Midbrain (tissue), 1 donor: ENCODE measurements around the gene PHOX2B.
"Not testable (repeated sequence)": the region's sequence is repeated elsewhere in the genome, so short reads cannot be mapped to it uniquely, and the experiment has no call there.

ENCODE experiments used
- DNase-seq: peaks from one replicate; lab custom pipeline; 2025; lab: John Stamatoyannopoulos, UW

Gene PHOX2B

DNA sequence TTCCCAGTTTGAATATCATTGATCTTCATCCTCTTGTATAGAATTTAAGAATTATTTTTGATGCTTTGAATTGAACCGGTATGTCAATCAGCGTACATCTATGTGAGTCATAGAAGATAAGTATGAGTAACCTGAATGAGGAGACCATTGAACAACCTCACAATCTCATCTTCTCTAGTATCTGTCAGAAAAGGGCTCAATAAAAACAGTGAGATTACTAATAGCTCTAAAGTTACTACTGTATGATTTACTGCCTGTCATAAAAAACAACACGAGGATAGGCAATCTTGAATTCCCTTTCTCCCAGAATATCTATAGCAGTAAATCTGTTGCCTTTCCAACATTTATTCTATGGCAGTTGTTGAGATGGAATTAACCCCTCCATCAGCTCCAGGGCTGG is 36.1 kb downstream of the PHOX2B start:
- DNase-seq: no peak

DNA sequence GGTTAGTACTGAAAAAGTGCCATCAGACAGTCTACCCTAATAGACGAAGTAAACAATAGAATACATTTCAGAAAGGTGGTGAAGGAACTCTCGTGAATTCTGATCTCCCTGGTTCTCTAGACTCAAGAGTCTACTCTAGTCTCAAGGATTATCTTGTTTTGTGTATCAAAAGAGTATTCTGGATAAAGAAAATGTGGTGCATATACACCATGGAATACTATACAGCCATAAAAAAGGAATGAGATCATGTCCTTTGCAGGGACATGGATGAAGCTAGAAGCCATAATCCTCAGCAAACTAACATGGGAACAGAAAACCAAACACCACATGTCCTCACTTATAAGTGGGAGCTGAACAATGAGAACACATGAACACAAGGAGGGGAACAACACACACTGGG is 36.9 kb downstream of the PHOX2B start:
- not testable (repeated sequence) for DNase-seq

DNA sequence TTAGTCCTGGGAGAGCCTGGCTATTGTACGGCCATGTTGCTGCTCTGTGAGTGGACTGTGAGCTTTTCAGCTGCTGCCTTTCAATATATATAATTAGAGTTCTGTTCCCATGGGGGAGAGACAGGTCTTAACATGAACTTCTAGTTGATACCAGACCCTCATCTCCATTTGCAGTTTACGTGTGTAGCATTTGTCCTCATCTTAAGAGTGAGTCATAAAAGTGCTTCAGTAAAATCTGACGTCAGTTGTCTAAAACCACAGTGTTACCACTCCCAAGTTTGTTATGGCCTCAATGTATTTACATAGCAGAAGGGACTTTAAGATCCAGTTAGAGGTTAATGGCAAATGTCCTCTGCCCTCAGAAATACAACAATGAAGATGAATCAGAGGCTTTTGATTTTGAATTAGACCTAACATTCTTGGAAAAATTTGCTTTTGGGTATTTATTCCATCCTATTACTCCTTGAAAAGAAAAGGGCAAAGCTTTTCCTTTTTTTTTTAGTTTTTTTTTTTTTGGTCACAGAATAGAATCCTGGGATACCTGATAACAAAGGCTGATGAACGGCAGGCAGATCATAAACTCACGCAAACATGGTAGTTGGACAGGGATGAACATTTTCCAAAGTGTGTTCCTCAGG is 38.6 kb downstream of the PHOX2B start:
- no peak for DNase-seq

DNA sequence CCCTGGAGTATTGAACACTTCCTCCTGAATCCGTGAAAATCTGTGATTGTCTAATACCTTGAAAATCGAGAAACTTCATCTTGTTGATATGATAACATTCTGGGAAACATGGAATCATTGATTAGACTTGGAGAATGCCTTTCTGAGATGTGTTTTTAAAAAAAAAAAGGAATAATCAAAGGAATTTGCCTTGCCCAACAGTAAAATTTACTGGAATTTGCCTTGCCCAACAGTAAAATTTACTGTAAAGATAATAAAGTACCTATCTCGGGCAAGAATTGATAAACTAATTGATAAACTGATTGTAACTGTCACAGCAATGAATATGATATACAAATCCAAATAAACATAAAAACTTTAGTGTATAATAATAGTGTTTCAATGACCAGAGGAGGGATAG is 44.7 kb downstream of the PHOX2B start:
- DNase-seq: no peak

DNA sequence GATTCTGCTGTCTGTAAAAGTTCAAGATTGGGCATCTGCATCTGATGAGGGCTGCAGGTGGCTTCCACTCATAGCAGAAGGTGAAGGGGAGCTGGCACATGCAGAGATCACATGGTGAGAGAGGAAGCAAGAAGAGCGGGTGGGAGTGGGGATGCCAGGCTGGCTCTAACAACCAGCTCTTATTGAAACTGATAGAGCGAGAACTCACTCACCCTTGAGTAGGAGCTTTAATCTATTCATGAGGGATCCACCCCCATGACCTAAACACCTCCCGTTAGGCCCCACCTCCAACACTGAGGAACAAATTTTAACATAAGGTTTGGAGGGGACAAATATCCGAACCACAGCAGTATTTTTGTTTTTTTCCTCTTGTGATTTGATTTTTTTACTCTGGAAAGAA is 45.8 kb downstream of the PHOX2B start:
- no peak for DNase-seq

DNA sequence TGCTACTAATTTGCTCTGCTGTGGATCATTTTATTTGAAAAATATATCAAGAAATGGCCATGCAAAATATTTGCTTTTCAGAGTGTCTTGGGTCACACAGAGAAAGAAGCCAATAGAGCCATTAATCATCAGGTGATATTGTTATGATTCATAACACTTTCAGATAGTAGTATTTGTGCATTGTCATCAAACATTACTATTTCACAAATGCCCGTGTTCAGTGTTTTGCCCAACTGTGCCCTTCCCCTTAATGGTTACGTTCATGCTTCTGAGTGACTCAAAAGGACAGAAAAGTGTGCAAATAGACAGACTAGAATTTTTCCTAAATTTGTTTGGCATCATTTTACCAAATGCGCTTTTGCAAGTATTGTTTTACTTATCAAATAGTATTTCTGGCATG is 46.5 kb downstream of the PHOX2B start:
- DNase-seq: no peak

DNA sequence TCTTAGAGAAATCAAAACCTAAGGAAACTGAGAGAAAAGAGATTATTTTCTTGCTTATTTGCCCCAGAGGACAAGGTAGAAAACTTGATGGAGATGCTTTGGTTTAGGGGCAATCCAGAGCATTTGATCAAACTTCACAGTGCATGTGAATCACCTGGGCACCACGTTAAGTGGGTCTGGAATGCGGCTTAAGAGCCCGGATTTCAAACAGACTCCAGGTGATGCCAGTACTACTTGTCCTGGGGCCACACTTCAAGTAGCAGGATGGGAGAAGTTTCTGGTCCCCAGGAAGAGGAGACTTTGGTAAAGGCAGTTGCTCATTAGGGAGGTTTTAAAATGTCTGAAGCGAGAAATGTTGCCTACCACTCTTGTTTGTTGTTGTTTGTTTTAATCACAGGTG is 51.8 kb downstream of the PHOX2B start:
- no peak for DNase-seq

DNA sequence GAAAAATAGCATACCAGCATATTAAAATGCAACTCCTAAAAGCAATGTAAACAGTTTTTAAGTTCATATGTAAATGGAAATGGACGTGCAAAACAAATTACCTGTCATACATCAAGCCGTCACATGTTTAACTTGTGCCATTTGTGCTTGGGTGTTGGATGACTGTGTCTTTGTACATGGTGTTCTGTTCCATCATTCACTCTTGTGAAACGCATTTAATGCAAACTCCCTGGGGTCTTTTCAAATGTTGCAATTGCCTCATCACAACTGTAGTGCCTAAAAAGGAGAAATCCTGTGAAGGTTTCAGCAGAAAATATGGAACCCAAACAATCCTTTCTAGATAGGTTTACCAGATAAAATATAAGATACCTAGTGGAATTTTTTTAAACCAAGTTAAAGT is 52.4 kb downstream of the PHOX2B start:
- DNase-seq: no peak
